ENCODE measurements around the gene ATP5ME.
"Not testable (repeated sequence)": the region's sequence is repeated elsewhere in the genome, so short reads cannot be mapped to it uniquely, and the experiment has no call there.

Gene ATP5ME

DNA sequence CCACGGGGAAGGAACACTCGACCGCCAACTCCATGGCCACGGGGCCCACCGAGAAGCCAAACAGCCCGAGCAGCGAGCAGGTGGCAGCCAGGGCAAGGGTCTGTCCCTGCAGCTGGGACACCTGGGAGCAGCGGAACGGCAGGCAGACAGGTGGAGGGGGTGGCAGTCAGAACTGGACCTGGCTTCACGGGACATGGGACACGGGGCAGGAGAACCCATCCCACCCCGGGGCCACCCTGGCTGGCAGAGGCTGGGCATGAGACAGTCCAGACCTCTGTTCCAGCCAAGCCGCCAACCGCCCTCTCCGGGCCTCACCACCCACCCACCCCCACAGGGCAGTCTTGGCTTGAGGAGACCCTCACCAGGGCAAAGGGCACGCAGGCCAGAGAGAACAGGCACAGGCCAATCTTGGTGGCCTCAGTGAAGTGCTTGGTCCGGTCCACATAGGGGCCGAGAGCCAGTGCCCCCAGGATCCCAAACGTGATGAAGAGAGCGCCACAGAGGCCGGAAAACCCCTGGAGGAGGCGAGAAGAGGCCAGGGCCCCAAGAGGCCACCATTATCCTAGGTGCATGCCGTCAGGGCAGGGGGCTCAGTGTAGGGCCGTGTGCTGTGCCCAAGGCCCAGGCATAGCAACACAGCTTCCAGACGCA, 9.3 kb upstream of the ATP5ME start:
- DNase-seq (ENCODE audit: low read depth): no peak

GRCh38 chr4:682490-683172, 8.6 kb upstream of the ATP5ME start:
- DNase-seq (ENCODE audit: low read depth): no peak

GRCh38 chr4:681736-682451, 7.8 kb upstream of the ATP5ME start:
- DNase-seq (ENCODE audit: low read depth): no peak

DNA sequence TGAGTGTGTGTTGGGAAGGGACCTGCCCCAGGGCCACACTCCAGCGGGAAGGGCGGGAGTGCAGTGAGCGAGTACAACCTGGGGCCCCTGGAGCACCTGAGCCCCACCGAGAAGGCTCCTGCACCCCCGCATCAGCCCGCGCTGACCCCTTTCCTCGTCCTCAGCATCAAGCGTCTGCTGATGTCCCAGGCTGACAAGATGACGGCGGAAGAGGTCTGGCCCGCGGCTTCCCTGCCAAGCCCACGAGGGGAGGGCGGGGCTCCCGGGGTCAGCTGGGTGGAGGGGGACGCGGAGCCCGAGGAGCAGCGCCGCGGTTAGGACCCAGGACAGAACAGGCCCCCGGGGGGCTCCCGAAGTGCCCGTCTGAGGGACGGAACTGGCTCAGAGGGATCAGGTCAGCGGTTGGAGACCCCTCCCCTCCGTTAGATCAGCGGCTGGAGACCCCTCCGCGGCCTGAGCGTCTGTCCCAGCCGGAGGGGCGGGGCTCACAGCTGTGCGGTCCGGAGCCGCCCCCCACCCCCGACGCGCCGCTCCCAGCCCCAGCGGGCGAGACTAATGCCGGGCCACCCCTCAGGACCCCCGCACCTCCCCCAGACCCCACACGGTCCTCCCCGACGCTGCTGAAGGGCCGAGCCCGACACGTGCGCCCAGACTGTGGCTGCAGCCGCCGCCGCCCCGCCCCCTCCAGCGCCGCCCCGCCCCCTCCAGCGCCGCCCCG, 7.0 kb upstream of the ATP5ME start:
- no peak for DNase-seq (ENCODE audit: low read depth)

DNA sequence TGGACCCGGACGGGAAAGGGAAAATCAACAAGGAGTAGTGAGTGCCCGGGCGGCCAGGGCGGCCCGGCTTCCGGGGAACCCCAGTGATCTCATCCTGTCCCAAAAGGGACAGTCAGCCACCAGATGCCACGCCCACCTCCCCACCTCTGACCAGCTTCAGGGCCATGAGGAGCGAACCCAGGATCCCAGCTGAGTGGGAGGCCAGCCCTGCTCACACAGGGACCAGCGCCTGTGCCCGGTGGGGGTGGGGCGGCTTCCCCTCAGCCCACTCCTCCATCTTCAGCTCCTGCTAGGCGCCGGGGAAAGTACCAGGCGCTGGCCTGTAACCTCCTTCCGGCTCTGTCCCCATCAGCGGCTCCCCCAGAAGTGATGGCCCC, 6.5 kb upstream of the ATP5ME start:
- DNase-seq (ENCODE audit: low read depth): no peak

DNA sequence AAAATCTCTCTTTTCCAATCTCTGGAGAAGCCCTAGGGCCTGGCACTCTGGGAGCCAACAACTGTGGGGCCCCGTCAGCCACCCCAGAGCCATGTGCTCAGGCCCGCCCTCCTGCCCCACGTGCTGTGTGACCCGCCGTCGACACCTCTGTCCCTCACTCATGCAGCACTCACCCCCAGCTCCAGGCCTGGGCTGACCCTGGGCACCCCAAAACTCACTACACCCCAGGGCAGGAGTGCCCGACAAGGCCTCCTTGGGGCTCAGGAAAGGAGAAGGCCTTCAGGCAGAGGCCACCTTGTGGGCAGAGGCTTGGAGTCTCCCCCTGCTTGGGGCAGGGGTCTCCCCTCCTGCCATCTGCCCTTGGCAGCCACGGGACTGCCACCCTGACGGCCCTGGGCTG, 6.0 kb upstream of the ATP5ME start:
- DNase-seq (ENCODE audit: low read depth): no peak

DNA sequence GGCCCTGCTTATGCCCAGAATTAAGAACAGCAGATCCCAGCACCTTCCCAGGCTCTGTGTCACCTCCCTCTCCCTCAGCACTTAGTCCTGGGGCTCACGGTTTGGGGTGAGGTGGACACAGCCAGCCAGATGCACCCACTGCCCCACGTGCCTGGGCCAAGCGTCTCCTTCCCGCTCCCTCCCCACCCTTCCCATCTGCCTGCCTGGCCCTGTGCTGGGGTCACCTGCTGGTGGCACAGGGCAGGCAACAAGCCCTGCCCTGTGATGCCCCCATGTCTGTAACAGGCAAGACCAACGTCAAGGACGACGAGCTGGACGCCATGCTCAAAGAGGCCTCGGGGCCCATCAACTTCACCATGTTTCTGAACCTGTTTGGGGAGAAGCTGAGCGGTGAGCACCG, 5.6 kb upstream of the ATP5ME start:
- DNase-seq (ENCODE audit: low read depth): no peak

- DNase-seq (ENCODE audit: low read depth): no peak
These were observed 5.0 kb upstream of the ATP5ME start for GRCh38 chr4:679104-679481.

GRCh38 chr4:678331-679103, 4.4 kb upstream of the ATP5ME start:
- DNase-seq (ENCODE audit: low read depth): no peak

DNA sequence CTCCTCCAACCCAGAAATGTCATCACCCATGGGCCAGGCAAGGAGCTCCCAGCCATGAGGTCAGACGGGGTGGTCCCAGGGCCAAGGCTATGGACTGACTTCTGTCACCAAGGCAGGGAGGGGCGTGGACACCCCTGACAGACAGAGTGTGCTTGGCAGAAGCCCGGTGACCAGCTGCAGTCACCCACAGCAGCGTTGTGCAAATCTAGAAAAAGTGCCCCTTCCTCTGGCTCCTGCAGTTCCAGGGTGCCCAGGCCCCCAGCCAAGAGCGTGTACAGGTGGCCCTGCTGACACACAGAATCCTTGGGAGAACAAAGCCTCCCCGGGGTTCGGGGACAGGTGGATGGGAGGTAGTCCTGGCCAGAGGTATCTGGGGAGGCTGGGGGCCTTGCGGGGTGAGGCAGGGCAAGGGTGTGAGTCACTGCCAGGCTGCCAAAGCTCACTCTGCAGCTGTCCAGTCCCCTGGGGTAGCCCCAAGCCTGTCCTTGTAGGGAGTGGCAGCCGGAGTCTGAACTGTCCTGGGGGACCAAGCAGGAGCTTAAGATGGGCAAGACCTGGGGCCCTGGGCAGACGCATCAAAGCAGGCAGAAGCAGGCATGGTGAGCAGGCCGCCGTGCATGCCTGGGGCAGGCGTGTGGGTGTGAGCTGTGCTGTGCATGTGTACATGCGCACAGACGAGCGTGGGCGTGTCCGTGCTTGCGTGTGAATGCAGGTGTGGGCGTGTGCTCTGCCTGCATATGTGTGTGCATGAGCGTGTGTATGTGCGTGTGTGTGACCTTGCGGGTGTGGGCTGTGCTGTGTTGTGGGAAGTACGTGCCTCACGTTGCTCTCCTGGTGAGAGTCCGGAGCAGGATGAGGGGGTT, 3.6 kb upstream of the ATP5ME start:
- no peak for DNase-seq (ENCODE audit: low read depth)

- no peak for DNase-seq (ENCODE audit: low read depth)
These were observed 2.8 kb upstream of the ATP5ME start for GRCh38 chr4:676871-677235.

GRCh38 chr4:675980-676870, 2.1 kb upstream of the ATP5ME start:
- no peak for DNase-seq (ENCODE audit: low read depth)

- no peak for DNase-seq (ENCODE audit: low read depth)
These were observed 1.2 kb upstream of the ATP5ME start for GRCh38 chr4:675036-675882.

DNA sequence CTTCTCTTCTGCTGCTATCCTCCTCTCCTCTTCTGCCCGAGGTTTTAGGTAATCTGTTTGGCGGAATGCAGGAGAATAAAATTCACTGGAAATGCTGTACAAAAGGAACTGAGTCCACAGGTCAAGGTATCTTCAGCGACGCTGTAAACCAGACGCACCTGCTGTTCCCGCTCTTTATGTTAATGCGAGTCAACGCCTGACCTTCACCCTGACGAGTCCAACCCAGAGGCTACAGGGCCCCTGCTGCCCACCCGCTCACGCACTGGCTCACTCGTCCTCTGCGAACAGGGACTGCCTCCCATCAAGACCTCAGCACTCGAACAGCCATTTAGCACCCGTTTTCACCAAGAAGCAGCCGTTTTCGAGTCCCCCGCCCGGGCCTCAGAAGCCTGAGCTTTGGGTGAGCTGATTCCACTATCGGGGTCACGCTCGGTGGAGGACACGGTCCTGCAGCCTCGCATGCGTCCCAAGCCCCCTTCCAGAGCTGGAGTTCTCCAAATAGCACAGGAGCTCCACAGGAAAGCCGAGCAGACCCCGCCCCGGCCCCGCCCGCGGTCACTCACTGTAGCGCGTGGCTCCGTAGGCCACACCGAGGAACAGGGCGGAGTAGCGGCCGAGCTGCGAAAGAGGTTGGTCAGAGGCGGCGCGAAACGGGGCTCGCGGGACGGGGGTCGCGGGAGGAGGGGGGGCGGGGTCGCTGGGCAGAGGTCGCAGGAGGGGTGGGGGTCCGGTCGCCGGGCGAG, 556 bp downstream of the ATP5ME start:
- DNase-seq (ENCODE audit: low read depth): no peak

GRCh38 chr4:671769-672168, 2.3 kb downstream of the ATP5ME start:
- DNase-seq (ENCODE audit: low read depth): no peak

- not testable (repeated sequence) for DNase-seq (ENCODE audit: low read depth)
These were observed 4.1 kb downstream of the ATP5ME start for GRCh38 chr4:669806-670559.

DNA sequence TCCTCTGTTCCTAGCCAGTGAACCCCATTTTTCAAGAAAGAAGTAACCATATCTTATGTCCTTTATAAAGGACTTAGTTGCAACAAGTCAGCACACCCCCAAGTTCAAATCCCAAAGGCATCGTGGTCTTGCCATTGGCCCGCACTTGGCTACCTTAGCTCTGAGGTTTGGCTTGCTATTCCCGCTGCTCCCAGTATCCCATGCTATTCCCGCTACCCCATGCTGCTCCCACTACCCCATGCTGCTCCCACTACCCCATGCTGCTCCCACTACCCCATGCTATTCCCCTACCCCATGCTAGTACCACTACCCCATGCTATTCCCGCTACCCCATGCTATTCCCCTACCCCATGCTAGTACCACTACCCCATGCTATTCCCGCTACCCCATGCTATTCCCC, 5.9 kb downstream of the ATP5ME start:
- not testable (repeated sequence) for DNase-seq (ENCODE audit: low read depth)

GRCh38 chr4:667545-667925, 6.5 kb downstream of the ATP5ME start:
- DNase-seq (ENCODE audit: low read depth): no peak
